Endothelial cell of umbilical vein (primary cell): ENCODE measurements around the gene NT5C. TPM values are rescaled to one million over a fixed set of nuclear protein-coding genes. Genes with fewer than 3 reads are reported as not detected.

Experiments
- BruUV-seq: library from RNA; stranded (reverse); fragments of 400-500 nt; replicated peaks from 2 replicates; lab custom pipeline; 2021; lab: Mats Ljungman, UMichigan
- CTCF ChIA-PET: fragments of 300-600, 350-600 bp; sonication (Branson Sonifier 250); formaldehyde crosslinking; loops from one replicate; lab custom pipeline; 2021; ENCODE audit warnings: antibody characterized with exemption, inconsistent platforms; lab: Charles Lee
- POLR2A ChIA-PET: fragments of 300-600, 350-600 bp; sonication (Branson Sonifier 250); formaldehyde crosslinking; loops from one replicate; lab custom pipeline; 2021; ENCODE audit warnings: antibody characterized with exemption, inconsistent platforms; lab: Charles Lee
- DNase-seq: peaks from one replicate; pipeline ENCODE4 v3.0.0-alpha.2; 2011; ENCODE audit warnings: low read depth, low spot score
- FAIRE-seq: peaks from 2 replicates; lab custom pipeline; 2011; peaks lifted over from hg19 to GRCh38; lab: Jason Lieb, UNC
- H2AFZ ChIP-seq: 2 replicates; pipeline ENCODE4 v1.6.0; 2012; ENCODE audit warnings: low read depth, low read length, control low read depth, inconsistent platforms
- H3K27ac ChIP-seq: 2 replicates; pipeline ENCODE4 v1.5.1; 2011; ENCODE audit warnings: low read depth, mild to moderate bottlenecking, control low read depth, low read length, moderate library complexity; ENCODE audit not compliant: insufficient read depth
- H3K27me3 ChIP-seq, 2 experiments: 2 replicates each; pipeline versions ENCODE4 v1.6.0 to v1.6.1; 2011; ENCODE audit warnings: low read length in 2 of 2, mixed read lengths in 1 of 2; ENCODE audit not compliant: control insufficient read depth in 2 of 2, insufficient read depth in 2 of 2
- H3K36me3 ChIP-seq, 2 experiments: 2 replicates in 1 of 2; 3 replicates in 1 of 2; pipeline ENCODE4 v1.5.1; 2011; ENCODE audit warnings: low read length in 2 of 2, mild to moderate bottlenecking in 1 of 2, moderate library complexity in 1 of 2; ENCODE audit not compliant: control insufficient read depth in 2 of 2, insufficient read depth in 2 of 2; ENCODE audit errors: extremely low read depth in 1 of 2
- H3K4me1 ChIP-seq: 3 replicates; pipeline ENCODE4 v1.5.1; 2011; ENCODE audit warnings: mild to moderate bottlenecking, low read length; ENCODE audit not compliant: control insufficient read depth, insufficient read depth; ENCODE audit errors: extremely low read depth
- H3K4me2 ChIP-seq: 2 replicates; pipeline ENCODE4 v1.6.1; 2011; ENCODE audit warnings: low read length, control low read depth, mixed read lengths; ENCODE audit not compliant: insufficient read depth
- H3K4me3 ChIP-seq, 3 experiments: fragments of 200-600 bp in 1 of 3; sonication (generic), shearing (Covaris generic) in 1 of 3; replicated peaks in 1 of 3; 2 replicates each; pipeline ENCODE4 v1.5.1; 2011 to 2016; ENCODE audit warnings: control low read depth in 3 of 3, low read length in 3 of 3, mild to moderate bottlenecking in 2 of 3, inconsistent platforms in 1 of 3, low read depth in 1 of 3, moderate library complexity in 1 of 3; ENCODE audit not compliant: insufficient read depth in 1 of 3
- H3K79me2 ChIP-seq: 2 replicates; pipeline ENCODE4 v1.6.0; 2012; ENCODE audit warnings: low read length, inconsistent platforms; ENCODE audit not compliant: control insufficient read depth, insufficient read depth
- H3K9ac ChIP-seq: replicated peaks from 2 replicates; pipeline ENCODE3; 2011; ENCODE audit warnings: low read length, control low read depth; ENCODE audit not compliant: insufficient read depth; ENCODE audit errors: extremely low read depth
- H3K9me1 ChIP-seq: replicated peaks from 3 replicates; pipeline ENCODE4 v1.6.0; 2011; ENCODE audit warnings: mild to moderate bottlenecking, low read length; ENCODE audit not compliant: control insufficient read depth, insufficient read depth; ENCODE audit errors: extremely low read depth
- H3K9me3 ChIP-seq: replicated peaks from 2 replicates; pipeline ENCODE4 v1.5.1; 2012; ENCODE audit warnings: low read length, inconsistent platforms; ENCODE audit not compliant: control insufficient read depth, insufficient read depth
- H4K20me1 ChIP-seq: replicated peaks from 2 replicates; pipeline ENCODE3; 2011; ENCODE audit warnings: mild to moderate bottlenecking, low read length; ENCODE audit not compliant: control insufficient read depth, insufficient read depth; ENCODE audit errors: extremely low read depth
- CTCF ChIP-seq, 2 donors: IDR thresholded peaks; 1 replicate in 1 of 2; 2 replicates in 1 of 2; pipeline ENCODE4 v1.5.1; 2011; ENCODE audit warnings: low read length in 2 of 2, mild to moderate bottlenecking in 2 of 2, moderate library complexity in 2 of 2, control low read depth in 1 of 2, inconsistent platforms in 1 of 2, low read depth in 1 of 2; ENCODE audit not compliant: insufficient read depth in 1 of 2; ENCODE audit errors: extremely low read depth in 1 of 2
- EZH2 ChIP-seq: IDR thresholded peaks from 2 replicates; pipeline ENCODE4 v1.6.1; 2012; ENCODE audit warnings: borderline replicate concordance, low read depth, mild to moderate bottlenecking, moderate library complexity, low read length, inconsistent platforms; ENCODE audit not compliant: severe bottlenecking
- FOS ChIP-seq: IDR thresholded peaks from 2 replicates; pipeline ENCODE4 v1.6.1; 2011; ENCODE audit warnings: mild to moderate bottlenecking, low read length, moderate library complexity, borderline replicate concordance; ENCODE audit not compliant: insufficient read depth
- GATA2 ChIP-seq: IDR thresholded peaks from 2 replicates; pipeline ENCODE4 v1.7.0; 2011; ENCODE audit warnings: low read depth, mild to moderate bottlenecking, moderate library complexity, mixed read lengths, low read length; ENCODE audit not compliant: insufficient read length, insufficient read depth
- JUN ChIP-seq: IDR thresholded peaks from 2 replicates; pipeline ENCODE4 v1.6.1; 2011; ENCODE audit warnings: borderline replicate concordance, low read depth; ENCODE audit not compliant: insufficient read length, insufficient read depth
- MAX ChIP-seq: IDR thresholded peaks from 2 replicates; pipeline ENCODE4 v1.6.1; 2011; ENCODE audit not compliant: insufficient read depth, insufficient read length
- MYC ChIP-seq: IDR thresholded peaks from one replicate; pipeline ENCODE4 v1.6.1; 2011; ENCODE audit warnings: mild to moderate bottlenecking, low read depth, low read length
- POLR2A ChIP-seq: IDR thresholded peaks from 2 replicates; pipeline ENCODE4 v1.6.1; 2012; ENCODE audit warnings: low read depth, mild to moderate bottlenecking, control low read depth, low read length
- POLR2AphosphoS5 ChIP-seq: IDR thresholded peaks from 2 replicates; pipeline ENCODE4 v1.6.1; 2012; ENCODE audit warnings: low read depth, mild to moderate bottlenecking, control low read depth, low read length, moderate library complexity; ENCODE audit not compliant: insufficient read depth
- dilution Hi-C: fragments of 300-500 bp; cut with MboI; formaldehyde crosslinking; loops from one replicate; pipeline ENCODE4 v1.15.0; 2019; ENCODE audit warnings: low sequenced_read_pairs; ENCODE audit not compliant: extremely low pct_ligation_motif_present
- intact Hi-C: fragments of 100-400 bp; cut with micrococcal nuclease; formaldehyde crosslinking; loops from one replicate; pipeline ENCODE4 v1.10.0; 2022
- polyA plus RNA-seq, 4 experiments: library from polyadenylated mRNA; depleted of rRNA in 3 of 4; stranded (reverse) in 3 of 4; unstranded in 1 of 4; fragments of >200 nt; gene quantifications; 2 replicates each; pipeline versions ENCODE4 v1.2.1 to v1.2.3, GENCODE V29; 2011 to 2012; ENCODE audit warnings: missing spikeins in 1 of 4
- total RNA-seq: library from RNA; stranded (reverse); gene quantifications from 2 replicates; pipeline ENCODE4 v1.2.3, GENCODE V29; 2021

Gene NT5C
- total and polyA plus RNA-seq, 2 donors (not counting 3 experiments of a cell fraction or from before 2014, with no cell fraction given) = 29.1 to 39.2 TPM

GRCh38 chr17:75115555-75115954, 16.0 kb downstream of the NT5C start:
- Histone ChIP-seq H3K4me1 (peaks cover 7% of the 10 kb centered on the region), H3K4me2 (no peak overlapping the region), H3K4me3 (no peak overlapping the region), H3K27me3 (no peaks in the 10 kb centered on the region), H4K20me1 (no peaks in the 10 kb centered on the region), H2AFZ (no peak overlapping the region), H3K9me3 (no peaks in the 10 kb centered on the region), H3K36me3 (peaks cover 0 to 3% of the 10 kb centered on the region in 2 experiments), H3K9me1 (no peaks in the 10 kb centered on the region), H3K27ac (no peak overlapping the region), H3K9ac (no peak overlapping the region), H3K79me2 (no peaks in the 10 kb centered on the region)
- DNase-seq (no peak), FAIRE-seq (no peak)
- dilution Hi-C loops (no loop called here), intact Hi-C loops (no loop called here)
- TF ChIP-seq GATA2 (no peak), CTCF (IDR thresholded peaks at IDR 0.05; ENCODE audit: extremely low read depth in 1 of 2, insufficient read depth in 1 of 2, low read depth in 1 of 2, low read length in 2 of 2) (no peak), MAX (no peak), POLR2A (no peak), FOS (no peak), EZH2 (no peak), MYC (no peak), POLR2AphosphoS5 (no peak), JUN (no peak)
- CTCF ChIA-PET = interaction anchor here (2.1 to 5.5 kb wide), 8 partner anchors 10 to 123 kb away, joined by 42 to 257 read pairs (median 75); partner anchors contain the start of genes NT5C and NUP85
- POLR2A ChIA-PET = no interaction called here
- BruUV-seq = no TSS peak
